Astrocyte of the spinal cord (primary cell): Measurements from ENCODE around the gene FAHD2A.
"Not testable (repeated sequence)": the region's sequence is repeated elsewhere in the genome, so short reads cannot be mapped to it uniquely, and the experiment has no call there.

Experiments
- DNase-seq: peaks from one replicate; pipeline ENCODE4 v3.0.0; 2011; ENCODE audit warnings: low read depth, low spot score
- H3K4me3 ChIP-seq: 2 replicates; pipeline ENCODE4 v1.5.1; 2011; ENCODE audit warnings: low read depth, mild to moderate bottlenecking, low read length, moderate library complexity
- in situ Hi-C: cut with HindIII; loops from 2 replicates; pipeline ENCODE4 v1.10.0; 2017; ENCODE audit warnings: low sequenced_read_pairs
- TF ChIP-seq, protein P1 (sequence below): IDR thresholded peaks from 2 replicates; pipeline ENCODE4 v1.5.1; 2012; ENCODE audit warnings: low read depth, mild to moderate bottlenecking, low read length, inconsistent platforms

Gene FAHD2A, protein sequence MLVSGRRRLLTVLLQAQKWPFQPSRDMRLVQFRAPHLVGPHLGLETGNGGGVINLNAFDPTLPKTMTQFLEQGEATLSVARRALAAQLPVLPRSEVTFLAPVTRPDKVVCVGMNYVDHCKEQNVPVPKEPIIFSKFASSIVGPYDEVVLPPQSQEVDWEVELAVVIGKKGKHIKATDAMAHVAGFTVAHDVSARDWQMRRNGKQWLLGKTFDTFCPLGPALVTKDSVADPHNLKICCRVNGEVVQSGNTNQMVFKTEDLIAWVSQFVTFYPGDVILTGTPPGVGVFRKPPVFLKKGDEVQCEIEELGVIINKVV

DNA sequence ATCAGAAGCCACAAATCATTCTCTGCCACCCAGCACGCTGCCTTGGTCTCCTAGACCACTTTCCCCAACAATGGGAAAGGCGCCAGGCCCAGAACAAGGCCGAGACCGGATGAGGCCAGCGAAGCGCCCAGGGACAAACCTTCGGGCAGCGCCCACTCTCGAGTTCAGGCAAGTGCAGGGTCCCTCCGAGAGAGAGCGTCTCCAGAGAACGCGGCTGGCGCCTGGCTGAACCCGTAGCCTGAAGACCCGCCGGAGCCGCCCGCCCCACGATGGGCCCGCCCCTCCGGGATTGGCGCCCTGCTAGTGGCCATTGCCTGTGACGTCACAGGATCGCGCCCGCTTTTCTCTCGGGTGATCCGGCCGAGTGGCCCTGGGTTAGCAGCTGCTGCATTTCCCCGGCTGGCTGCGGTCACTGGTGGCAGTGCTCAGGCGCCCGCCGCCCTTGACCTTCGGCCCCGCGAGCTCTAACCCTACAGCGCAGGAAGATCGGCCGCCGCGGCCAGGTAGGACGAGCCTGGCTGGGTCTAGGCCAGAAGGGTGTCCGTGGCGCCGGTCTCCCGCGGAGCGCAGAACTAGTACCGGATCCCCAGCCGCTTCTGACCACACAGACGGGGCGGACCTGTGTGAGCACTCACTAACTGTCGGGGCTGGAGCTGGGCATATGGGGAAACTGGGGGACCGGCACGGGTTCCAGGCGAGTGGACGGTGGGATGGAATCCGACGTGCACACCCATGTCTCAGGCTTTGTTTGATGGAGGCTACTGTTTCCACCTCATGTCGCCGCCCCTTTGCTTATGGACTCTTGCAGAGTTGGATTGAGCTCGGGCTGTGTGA lies at the start of gene FAHD2A:
TSS of gene FAHD2A (plus strand) at position 339 of the 834 bp plus-strand sequence. CDS start 2,851 bp downstream, outside the sequence.
- TF ChIP-seq, protein P1, sequence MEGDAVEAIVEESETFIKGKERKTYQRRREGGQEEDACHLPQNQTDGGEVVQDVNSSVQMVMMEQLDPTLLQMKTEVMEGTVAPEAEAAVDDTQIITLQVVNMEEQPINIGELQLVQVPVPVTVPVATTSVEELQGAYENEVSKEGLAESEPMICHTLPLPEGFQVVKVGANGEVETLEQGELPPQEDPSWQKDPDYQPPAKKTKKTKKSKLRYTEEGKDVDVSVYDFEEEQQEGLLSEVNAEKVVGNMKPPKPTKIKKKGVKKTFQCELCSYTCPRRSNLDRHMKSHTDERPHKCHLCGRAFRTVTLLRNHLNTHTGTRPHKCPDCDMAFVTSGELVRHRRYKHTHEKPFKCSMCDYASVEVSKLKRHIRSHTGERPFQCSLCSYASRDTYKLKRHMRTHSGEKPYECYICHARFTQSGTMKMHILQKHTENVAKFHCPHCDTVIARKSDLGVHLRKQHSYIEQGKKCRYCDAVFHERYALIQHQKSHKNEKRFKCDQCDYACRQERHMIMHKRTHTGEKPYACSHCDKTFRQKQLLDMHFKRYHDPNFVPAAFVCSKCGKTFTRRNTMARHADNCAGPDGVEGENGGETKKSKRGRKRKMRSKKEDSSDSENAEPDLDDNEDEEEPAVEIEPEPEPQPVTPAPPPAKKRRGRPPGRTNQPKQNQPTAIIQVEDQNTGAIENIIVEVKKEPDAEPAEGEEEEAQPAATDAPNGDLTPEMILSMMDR, result no peak
- peak; percentile 88 for DNase-seq
- in situ Hi-C loops, result no loop called here
- H3K4me3 ChIP-seq, result peak within 1 kb of the TSS; percentile 97

DNA sequence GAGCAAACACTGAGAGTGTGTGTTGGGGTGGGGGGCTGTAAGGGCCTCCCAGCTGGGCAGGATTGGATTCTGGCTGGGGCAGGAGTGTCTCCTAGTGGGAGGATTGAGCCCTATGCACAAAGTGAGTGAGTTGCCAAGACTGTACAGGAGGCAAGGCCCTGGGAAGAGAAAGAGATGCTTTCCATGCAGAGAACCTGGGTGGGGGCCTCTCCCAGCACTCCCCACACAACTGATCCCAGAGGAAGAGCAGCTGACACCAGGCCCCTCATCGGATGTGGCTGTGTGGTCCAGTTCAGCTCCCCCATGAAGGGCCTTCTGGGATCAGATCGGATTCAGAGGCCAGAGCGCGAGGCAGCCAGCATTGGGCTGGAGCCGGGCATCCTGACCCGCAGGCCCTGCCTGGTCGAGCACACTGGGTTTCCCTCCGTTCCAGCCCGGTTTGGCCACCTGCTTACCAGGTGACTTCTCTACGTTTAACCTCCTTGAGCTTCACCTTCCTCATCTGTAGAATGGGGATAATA lies 49.4 kb upstream of the FAHD2A start:
- no peak overlapping the region for H3K4me3 ChIP-seq
- DNase-seq, result no peak
- TF ChIP-seq, protein P1, result no peak
- in situ Hi-C loops, result no loop called here

DNA sequence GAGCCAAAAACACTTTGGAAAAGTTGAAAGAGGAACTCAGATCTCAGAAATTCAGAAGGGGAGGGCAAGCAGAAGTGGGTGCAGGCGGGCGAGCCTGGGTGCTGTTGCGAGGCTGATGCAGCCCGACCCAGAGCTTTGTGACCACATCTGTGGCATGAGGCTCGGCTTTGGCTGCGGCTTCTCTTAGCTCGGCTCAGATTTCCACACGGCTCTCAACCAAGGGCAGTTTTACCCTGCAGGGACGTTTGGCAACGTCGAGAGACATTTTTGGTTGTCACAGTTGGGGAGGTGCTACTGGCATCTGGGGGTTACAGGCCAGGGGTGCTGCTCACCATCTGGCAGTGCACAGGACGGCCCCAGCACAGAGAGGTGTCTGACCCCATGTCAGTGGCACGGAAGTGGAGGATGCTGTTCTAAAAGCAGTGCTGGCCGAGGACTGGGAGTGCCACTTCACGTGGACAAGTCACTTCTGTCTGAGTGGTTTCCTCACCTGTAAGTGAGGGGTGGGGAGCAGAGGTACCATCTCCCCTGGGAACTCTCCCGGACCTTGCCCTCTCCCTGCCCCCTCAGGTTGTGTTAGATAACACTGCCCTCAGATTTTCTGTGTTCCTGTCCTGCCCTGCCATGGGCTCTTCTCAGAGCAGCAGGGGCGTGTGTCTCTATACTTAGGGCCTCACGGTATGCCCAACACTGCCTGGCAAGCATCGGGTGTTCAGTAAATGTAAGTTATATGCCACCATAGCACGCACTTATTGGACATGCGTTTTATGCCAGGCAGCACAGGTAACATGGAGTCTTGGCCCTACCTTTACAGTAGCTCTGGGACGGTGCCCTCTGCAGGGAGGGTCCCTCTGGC lies 48.7 kb upstream of the FAHD2A start:
- no peak for DNase-seq
- TF ChIP-seq, protein P1, result no peak

DNA sequence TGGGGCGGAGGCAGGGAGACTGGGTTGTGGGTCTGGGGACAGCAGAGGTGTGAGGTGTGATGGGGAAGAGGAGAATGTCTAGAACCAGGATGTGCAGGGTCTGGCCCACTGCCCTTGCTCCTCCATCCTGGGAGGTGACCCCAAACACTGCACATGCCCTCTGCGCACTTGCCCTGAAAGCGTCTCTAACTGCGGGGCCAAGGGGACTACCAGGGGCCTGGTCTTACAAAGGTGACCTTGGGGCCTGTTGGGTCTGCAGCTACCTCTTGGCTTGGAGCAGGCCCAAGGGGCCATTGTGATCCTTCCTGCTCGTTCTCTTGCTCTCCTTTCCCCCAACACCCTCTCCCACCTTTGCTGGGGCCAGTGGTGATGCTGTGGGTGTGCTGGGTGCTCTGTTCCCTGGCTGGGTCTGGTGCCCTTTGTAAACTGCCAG lies 48.0 kb upstream of the FAHD2A start:
- DNase-seq, result no peak

More for the DNA sequence above, 48.7 kb upstream of the FAHD2A start:
- in situ Hi-C loops, result no loop called here
- H3K4me3 ChIP-seq, result no peak overlapping the region

DNA sequence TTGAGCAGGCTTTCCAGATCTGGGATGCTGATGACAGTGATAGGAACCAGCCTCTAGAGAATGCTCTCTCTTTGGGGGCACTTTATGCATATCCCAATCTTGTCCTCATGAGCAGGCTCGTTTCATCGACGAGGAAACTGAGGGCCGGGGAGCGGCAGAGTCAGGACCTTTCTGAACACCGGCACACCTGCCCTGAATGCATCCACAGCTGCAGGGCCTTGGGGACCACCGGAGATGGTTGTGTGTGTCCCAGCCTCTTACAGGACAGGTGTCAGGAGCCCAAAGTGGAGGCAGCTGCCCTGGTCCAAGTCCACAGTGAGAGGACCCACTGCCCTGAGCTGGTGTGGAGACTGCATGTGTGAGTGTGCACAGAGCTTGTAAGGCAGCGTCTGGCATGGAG lies 47.6 kb upstream of the FAHD2A start:
- DNase-seq, result no peak
- TF ChIP-seq, protein P1, result no peak
- in situ Hi-C loops, result no loop called here
- H3K4me3 ChIP-seq, result no peak overlapping the region

More for the DNA sequence above, 48.0 kb upstream of the FAHD2A start:
- TF ChIP-seq, protein P1, result no peak
- no peak overlapping the region for H3K4me3 ChIP-seq
- in situ Hi-C loops, result no loop called here

DNA sequence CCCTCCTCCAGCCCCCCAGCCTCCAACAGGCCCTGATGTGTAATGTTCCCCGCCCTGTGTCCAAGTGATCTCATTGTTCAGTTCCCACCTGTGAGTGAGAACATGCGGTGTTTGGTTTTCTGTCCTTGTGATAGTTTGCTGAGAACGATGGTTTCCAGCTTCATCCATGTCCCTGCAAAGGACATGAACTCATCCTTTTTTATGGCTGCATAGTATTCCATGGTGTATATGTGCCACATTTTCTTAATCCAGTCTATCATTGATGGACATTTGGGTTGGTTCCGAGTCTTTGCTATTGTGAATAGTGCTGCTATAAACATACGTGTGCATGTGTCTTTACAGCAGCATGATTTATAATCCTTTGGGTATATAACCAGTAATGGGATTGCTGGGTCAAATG lies 47.0 kb upstream of the FAHD2A start:
- in situ Hi-C loops, DNase-seq, H3K4me3 ChIP-seq: not testable (repeated sequence)
